GF-D8 (cell line): ENCODE results near the gene OXLD1.

ENCODE experiments used
- DNase-seq: peaks from one replicate; lab custom pipeline; 2025; lab: John Stamatoyannopoulos, UW

Gene OXLD1

DNA sequence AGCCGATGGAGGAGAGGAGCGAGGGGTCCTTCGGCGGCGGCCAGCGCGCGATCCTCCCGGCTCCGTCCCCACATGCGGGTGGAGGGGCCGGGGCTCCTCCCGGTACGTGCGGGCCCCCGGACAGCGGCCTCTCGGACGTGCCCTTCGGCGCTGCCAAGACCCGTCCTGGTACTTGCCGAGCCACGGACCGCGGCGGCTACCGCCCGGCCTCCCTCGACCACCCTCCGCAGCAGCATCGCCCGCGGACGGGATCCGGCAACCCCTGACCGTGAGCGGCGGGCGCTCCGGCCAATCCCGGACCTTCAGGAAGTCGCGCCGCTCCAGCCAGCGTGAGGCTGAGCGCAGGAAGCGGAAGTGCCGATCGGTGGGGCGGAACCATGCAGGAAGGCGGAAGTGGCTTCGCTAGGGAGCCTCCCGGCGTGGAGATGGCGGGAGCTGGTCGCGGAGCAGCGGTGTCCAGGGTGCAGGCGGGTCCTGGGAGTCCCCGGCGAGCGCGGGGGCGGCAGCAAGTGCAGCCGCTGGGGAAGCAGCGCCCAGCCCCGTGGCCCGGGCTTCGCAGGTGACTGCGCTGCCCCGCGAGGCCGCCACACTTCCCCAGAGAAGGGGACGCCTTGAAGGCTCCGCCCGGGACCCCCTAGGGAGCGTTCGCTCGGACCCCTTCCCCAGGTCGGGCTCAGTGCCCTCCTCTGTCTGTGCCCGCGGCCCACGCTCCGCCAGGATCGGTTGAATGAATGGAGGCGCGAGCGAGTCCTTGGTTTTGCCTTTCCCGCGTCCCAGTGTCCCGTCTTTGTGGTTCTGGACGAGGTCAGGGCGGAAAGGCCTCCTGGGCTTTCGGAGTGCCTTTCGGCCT is at the start of gene OXLD1, which contains the start of gene CCDC137:
Gene OXLD1 (minus strand): TSS at position 264 of the 850 bp plus-strand sequence. CDS start 28 bp downstream, at position 236.
Gene CCDC137 (plus strand): TSS at position 396 of the 850 bp plus-strand sequence. CDS start 30 bp downstream, at position 426.
- DNase-seq = peak; percentile 76

DNA sequence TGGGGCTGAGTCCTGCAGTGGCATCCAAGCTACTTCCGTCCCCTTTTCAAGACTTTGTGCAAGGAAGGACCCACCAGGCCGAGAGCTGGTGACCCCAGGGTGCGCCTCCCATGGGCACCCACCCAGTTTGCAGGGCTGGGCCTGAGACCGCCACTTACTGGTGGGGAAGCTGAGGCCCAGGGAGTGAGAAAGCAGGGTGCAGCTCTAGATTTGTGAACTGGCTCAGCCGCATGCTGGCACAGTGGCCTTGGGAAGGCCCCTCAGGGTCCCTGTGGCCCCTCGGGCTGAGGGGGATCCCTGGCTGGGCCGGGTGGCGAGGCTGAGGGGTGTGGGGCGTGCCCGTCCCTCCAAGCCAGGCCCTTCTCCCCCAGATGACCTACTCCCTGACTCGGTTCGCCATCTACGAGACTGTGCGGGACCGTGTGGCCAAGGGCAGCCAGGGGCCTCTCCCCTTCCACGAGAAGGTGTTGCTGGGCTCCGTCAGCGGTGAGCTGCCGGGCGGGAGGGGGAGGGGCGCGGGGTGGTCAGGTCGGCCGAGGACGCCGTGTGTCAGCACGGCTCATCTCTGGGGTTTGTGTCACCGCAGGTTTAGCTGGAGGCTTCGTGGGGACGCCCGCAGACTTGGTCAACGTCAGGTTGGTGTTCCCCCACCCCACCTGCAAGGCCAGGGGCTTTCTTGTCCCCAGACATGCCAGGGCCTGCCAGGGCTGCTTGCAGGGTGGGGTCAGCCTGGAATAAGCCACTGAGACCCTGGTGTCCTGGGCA is 48.9 kb upstream of the OXLD1 start:
- DNase-seq = no peak

DNA sequence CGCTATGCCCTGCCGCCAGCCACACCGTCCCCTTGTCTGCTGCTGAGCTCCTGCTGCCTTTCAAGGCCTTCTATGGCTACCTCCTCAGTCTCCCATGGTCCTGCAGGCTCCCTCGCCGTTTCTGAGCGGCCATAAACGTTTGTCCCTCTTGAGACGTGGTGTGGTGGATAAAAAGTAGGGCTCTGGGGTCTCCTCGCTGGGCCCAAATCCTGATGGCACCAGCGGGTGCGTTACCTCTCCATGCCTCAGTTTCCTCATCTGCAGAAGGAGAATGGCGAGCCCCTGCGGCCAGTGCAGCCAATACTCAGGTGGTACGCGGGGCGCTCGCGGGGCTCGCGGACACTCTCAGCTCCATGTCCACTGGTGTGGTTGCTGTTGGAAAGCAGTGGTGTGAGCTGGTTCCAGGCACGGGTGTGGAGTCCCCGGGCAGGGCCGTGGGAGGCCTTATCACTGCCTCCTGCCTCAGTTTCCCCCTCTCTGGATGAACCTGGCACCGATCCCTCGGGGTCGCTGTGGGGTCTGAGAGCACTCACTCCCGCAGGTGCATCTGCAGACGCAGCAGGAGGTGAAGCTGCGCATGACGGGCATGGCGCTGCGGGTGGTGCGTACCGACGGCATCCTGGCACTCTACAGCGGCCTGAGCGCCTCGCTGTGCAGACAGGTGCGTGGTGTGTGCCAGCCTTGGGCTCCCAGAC is 48.2 kb upstream of the OXLD1 start:
- DNase-seq = no peak

DNA sequence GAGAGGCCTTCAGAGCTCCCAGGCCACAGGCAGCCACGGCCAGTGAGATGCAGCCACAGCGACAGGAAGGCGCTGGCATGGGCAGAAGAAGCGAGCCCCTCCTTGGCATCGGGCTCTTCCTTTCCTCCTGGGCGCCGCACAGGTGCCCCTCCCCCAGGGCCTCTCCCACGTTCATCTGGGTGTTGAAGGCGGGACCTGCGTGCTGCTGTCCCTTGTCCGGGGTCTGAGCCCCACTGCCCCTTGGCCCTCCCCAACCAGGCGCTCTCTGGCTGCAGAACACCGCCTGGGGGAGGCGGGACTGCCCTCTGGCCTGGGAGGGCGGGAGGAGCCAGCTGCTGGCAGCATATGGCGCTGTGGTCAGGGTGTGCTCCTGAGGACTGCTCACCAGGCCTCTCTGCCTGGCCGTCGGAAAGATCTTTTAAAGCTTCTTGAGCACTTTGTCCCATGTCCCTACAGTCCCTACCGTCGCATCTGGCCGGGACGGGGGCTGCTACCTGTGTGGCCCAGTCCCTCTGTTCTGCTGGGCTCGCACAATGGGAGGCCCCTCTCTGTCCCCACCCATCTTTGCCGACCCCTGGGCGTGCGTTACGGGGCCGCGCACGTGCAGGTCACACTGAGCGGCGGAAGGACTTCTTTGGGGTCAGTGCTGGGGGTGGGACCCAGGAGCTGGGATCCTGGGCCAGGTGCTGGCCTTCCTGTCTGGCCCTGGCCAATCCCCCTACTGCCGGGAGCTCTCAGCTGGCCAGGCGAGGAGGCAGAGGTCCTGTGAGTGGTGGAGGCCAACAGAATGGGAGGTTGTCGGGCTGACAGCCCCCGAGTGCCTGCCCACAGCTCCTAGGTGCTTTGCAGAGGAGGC is 47.4 kb upstream of the OXLD1 start:
- DNase-seq = no peak

DNA sequence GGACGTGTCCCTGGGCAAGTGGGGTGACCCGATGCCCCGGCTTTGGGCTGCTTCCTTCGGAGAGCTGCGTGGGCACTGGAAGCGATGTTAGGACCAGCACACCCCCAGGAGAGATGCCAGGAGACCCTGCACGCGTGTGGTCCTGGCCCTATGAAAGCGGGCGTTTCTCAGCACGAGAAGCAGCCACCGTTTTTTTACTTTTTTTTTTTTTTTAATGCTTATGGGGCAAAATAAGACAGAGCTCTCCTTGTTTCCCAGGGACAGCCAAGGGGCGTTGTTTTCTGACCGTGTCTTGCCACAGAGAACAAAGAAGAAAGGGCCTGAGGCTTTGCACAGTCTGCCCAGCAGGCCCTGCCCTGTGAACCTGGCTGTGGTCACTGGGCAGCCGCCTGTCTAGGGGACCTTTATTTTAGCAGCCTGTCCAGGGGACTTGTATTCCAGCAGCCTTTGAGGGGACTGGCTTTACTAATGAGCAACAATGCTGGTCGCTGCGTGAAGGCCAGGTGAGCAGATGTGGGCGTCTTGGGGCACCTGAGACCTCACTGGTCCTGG is 46.7 kb upstream of the OXLD1 start:
- DNase-seq = no peak

DNA sequence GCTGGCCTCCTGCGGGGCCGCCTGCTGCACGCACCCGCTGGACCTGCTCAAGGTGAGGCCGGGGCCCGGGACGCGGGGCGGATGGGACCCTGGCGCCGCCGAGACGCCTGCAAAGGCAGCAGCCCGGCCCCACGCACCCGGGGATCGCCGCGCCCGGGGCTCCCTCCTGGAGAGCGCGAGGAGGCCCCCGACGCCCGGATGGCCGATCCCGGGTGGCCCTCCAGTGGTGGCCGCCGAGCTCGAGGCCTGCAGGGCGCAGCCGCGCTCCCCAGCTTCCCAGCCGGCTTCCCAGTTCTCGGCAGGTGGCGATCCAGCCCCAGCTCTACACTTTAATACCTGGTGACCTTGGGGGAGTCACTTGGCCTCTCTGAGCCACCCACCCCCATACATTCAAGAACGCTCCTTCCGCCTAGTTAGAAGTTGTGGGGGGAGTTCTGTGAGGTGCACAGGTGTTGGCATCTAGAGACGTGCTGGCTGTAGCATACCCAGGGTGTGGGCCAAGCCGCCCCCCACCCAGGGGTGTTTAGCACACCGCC is 46.1 kb upstream of the OXLD1 start:
- DNase-seq = peak; percentile 4

DNA sequence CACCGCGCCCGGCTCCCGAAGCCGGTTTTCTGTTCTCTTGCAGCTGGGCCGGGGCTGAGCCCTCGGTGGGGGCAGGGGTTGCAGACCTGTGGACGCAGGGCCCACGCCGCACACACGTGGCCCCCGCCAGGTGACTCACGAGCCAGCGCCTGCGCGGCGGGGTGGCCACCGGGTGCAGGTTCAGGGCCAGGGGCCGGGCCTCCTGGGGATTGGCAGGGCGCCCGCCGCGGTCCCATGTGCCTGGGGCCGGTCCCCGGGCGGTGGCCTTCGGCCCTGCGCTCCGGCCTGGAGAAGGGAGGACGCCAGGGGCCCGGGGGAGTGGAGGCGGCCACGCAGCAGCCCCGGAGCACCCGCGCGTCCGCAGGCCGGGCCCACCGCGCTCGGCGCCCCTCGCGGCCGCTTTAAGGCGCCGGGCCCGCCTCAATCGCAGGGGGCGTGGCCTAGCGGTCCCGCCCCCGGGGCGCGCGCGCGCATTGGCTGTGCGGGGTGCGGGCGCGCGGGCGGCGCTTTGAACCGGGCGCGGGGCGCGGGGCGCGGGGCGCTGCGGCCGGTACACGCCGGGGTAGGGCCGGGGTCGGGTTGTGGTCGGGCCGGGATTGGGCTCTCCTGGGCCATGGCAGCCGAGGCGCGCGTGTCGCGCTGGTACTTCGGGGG is 45.5 kb upstream of the OXLD1 start, which contains the start of gene SLC25A10:
Gene SLC25A10 (plus strand): TSS at position 471 of the 654 bp plus-strand sequence. CDS start 143 bp downstream, at position 614.
- peak; percentile 61 for DNase-seq

DNA sequence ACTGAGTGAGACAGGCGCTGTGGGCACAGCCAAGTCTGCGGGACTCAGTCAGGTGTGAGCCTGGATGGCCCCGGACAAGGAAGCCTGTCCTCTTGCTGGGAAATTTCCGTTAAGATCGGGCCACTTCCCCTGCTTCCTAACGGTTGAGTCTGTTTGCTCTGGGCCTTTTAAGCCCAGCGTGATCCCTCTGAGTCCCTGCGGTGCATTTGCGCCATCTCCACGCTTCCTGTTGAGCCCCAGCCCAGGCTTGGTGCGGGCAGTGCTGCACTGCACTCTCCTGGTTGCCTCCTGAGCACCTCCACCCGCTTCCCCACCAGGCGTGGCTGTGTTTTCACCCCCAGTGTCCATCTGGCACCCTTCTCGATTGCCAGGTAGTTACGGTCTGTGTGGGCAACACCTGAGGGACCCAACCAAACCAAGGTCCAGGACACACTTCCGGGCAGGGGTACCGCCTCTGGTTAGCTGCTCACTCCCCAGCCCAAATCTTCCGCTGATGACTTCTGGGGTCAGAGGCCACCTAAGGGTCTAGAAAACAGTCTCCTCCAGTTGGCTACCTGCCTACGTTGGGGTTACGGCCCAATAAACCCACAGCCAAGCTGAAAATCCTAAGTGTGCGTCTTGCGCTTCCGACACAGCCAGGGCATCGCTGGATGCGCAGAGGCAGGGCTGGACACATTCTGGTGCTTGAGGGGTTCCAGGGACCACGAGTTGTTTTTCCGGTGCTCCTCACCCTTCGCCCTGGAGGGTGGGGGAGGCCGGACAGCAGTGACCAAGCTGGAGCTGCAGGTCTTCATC is 44.3 kb upstream of the OXLD1 start:
- peak; percentile 88 for DNase-seq

DNA sequence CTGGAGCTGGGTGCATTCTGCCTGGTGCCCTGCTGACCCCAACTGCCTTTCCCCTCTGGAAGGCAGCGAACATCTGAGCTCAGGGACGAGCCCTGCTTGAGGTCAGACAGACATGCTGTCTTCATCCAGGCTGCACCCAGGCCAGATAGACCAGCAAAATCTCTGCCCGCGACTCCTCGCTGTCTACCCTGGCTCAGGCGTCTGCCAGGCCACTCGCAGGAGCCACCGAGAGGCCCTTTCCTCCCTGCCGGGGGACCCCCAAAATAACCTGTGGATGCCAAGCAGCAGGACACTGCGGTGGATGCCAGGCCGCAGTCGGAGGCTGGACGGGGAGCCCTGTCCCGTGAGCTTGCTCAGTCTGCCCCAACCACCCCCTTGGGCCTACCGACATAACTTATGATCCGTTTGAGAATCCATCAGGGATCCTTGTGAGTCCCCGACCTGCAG is 42.4 kb upstream of the OXLD1 start:
- DNase-seq = no peak

DNA sequence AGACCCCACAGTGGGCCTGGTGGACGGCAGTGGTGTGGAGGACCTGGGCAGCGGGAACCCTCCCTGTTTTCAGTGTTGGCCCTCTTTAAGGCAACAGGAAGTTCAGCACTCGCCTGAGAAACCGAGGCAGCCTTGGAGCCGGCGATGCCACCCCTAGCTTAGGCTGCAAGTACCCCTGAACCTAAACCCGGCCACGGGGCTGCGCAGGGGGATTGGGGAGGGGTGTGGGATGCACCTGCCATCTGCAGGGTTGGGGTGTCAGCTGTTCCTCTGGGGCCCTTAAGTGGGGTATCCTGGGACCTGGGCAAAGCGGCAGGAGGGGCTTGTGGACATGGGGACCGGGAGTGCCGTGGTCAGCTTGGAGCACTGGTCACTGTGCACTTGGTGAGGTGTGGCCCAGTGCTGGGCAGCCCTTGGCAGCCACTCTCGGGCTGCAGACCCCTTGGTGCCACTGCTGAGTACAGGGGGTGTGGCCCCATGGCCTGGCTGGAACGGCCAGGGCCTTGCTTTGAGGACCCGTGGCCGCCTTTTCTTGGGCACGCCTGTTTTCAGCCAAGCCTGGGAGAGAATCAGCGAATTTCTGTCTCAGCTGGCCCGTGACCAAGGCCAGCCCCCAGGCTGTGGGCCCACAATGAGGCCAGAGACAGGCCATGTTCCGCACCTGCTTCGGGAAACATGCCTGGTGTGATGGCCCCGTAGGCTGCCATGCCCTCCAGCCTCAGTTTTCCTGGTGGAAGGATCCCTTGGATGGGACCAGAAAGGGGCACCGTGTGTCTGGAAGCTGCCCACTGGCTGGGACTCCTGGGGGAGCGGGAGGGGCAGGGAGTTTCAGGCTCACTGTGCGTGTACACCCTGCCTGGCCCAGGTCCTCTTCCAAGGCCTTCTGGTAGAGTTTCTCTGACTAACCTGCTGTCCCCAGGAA is 41.6 kb upstream of the OXLD1 start:
- DNase-seq = no peak

DNA sequence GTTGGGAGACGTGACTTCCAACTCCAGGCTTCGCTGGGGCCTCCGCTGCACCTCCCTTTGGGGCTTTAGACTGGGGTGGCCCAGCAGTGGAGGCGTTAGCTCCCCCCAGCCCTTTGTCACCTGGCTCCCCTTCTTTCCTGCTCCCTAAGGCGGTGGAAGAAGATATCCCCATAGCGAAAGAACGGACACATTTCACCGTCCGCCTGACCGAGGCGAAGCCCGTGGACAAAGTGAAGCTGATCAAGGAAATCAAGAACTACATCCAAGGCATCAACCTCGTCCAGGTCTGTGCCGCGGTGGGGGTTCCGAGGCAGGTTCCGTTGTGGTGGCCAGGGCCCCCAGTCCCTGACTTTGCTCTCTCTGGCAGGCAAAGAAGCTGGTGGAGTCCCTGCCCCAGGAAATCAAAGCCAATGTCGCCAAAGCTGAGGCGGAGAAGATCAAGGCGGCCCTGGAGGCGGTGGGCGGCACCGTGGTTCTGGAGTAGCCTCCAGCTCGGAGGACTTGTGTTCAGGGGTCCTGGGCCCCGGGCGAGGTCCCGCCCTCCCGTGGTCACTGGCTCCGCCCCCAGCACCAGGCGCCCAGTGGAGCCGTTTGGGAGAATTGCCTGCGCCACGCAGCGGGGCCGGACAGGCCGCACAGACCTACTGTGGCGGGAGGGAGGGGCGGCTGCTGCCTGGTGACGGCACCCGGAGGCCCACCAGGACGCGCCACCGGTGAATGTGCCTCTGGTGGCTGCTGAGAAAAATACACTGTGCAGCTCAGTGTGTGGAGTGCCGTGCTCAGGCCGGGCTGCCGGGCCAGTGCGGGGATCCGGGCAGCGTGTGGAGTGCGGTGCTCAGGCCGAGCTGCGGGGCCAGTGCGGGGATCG is 40.6 kb upstream of the OXLD1 start:
- DNase-seq = no peak

DNA sequence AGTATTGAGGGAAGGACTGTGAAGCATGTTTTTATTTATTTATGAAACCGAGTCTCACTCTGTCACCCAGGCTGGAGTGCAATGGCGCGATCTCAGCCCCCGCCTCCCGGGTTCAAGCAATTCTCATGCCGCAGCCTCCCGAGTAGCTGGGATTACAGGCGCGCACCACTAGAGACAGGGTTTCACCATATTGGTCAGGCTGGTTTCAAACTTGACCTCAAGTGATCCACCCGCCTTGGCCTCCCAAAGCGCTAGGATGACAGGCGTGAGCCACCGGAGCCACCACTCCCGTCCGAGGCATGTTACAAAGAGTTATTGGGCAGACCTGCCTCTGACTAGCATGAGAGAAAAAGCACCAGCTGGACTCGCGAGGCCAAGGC is 39.8 kb upstream of the OXLD1 start:
- no peak for DNase-seq

DNA sequence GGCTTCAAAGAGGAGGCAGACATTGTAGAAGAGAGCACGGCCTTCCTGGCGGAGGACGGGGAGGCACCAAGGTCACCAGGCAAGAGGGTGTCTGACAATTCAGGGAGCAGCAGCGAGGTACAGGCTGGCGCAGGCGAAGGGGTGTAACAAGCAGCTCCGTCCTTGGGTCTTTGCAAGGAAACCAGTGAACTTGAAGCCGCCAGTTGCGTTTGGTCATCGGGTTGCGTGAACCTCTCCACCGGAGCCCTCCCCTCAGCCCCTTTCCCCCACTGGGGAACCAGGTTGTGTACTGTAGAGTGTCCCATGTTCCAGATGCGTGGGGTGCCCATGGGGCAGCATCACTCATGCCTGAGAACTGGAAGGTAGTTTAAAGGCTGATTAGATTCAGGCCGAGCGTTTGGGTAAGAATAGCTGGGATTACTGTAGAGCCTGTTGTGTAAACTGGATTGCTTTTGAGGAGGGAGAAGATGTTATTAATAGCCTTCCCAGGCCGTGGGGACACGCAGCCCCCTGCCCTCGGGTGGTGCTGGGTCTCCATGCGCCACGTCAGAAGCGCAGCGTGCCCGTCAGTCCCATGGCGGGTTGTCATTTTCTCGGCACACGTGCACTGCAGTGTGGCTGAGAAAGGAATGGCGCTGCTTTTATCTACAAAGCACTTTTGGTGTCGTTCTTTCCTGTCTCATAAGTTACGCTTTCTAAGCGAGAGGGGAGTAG is 39.3 kb upstream of the OXLD1 start:
- DNase-seq = no peak

DNA sequence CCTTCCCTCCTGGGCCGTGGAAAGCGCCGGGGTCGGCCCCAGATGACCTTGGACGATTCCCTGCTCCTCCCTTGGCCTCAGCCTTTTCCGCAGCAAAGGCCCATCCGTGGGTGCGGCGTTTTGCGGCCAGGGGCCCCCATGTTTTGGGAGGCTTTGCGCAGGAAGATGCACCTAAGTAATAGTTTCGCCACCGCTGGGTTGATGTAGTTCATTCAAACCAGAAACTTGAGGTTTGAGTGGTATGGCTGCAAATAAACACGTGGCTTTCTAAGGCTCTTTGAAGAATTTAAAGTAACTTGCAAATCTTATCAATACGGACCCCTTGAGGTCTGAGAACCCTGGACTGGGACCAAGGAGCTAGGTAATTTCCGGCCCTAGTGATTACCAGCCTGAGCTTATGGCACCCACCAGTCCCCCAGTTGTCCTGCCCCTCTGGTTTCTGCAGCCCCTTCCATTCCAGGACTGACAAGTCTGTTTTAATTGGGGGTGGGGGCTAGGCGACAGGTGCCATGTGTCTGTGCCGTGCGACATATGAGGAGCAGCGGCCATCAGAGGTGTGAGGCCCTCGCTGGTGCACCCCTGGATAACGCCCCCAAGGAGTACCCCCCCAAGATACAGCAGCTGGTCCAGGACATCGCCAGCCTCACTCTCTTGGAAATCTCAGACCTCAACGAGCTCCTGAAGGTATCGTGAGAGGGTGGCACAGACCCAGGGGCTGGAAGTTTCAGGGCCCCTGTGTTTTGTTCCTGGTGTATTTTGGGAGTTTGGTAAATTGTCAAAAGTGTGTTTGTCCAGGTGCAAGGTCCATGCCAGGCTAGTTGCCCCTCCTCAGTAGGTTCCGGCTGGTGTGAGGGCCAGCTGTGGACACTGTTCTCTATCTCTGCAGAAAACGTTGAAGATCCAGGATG is 37.6 kb upstream of the OXLD1 start:
- DNase-seq = no peak

DNA sequence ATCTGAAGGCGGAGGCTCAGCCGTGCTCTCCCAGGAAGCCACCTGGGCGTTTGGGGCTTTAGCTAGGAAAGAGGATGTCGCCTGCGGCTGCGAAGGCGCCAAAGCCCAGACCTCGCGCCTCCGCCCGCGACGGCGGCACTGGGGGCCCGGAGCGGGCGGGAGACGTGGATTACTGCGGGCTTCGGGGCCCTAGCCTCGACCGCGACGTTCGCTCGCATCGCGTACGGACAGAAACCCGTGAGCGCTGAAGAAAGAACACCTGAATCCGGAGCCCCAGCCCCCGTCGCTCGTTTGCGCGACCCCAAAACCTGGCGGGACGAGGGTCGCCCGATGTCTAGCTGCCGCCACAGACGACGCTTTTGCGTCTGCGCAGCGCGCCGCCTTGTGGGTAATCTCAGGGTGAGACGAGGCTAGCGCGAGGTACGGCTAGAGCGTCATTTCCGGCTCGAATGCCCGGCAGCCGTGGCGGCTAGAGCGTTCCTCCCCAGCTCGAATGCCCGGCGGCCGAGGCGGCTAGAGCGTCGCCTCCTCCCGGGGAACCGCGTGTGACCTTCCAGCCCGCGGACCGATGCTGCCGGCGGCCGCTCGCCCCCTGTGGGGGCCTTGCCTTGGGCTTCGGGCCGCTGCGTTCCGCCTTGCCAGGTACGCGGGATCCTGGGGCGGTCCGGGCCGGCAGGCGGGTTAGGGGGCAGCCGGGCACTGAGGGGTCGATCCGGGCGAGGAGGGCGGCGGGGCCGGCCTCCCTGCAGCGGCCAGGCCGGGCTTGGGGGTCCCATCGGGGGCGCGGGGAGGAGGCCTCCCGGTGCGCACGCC is 36.7 kb upstream of the OXLD1 start, which contains the start of gene MRPL12:
Gene MRPL12 (plus strand): TSS at position 434 of the 813 bp plus-strand sequence. CDS start 135 bp downstream, at position 569.
- DNase-seq = peak; percentile 80
